AG09309 (cell line): ENCODE data around the gene GRIN2A.

Source experiments
- DNase-seq: peaks from one replicate; pipeline ENCODE4 v3.0.0-alpha.2; 2010; ENCODE audit warnings: low read depth
- H3K4me3 ChIP-seq: 2 replicates; pipeline ENCODE4 v1.5.1; 2011; ENCODE audit warnings: mild to moderate bottlenecking, low read depth, low read length, moderate library complexity; ENCODE audit not compliant: control insufficient read depth
- TF ChIP-seq, protein P1 (sequence below): IDR thresholded peaks from 2 replicates; pipeline ENCODE4 v1.5.1; 2011; ENCODE audit warnings: mild to moderate bottlenecking, low read depth, low read length, inconsistent platforms; ENCODE audit not compliant: insufficient read depth, control insufficient read depth; ENCODE audit errors: missing control alignments

GRIN2A gene

DNA sequence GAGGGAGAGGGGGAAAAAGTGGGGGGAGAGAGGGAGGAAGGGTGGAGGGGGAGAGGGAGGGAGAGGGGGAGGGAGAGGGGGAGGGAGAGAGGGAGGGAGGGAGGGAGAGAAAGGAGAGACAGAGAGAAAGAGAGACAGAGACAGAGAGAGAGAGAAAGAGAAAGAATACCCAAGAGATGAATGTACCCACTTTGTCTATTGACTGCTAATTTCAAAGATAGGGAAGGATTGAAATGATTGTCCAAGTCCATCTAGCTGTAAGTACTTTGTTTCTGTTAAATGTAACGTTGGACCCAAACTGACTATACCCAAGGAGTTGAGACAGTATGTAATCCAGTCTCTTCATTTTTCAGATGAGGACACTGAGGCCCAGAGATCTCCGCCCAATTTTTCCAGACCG lies 374.9 kb downstream of the GRIN2A start:
- no peak for DNase-seq
- no peak overlapping the region for H3K4me3 ChIP-seq
- TF ChIP-seq, protein P1, sequence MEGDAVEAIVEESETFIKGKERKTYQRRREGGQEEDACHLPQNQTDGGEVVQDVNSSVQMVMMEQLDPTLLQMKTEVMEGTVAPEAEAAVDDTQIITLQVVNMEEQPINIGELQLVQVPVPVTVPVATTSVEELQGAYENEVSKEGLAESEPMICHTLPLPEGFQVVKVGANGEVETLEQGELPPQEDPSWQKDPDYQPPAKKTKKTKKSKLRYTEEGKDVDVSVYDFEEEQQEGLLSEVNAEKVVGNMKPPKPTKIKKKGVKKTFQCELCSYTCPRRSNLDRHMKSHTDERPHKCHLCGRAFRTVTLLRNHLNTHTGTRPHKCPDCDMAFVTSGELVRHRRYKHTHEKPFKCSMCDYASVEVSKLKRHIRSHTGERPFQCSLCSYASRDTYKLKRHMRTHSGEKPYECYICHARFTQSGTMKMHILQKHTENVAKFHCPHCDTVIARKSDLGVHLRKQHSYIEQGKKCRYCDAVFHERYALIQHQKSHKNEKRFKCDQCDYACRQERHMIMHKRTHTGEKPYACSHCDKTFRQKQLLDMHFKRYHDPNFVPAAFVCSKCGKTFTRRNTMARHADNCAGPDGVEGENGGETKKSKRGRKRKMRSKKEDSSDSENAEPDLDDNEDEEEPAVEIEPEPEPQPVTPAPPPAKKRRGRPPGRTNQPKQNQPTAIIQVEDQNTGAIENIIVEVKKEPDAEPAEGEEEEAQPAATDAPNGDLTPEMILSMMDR, result no peak

DNA sequence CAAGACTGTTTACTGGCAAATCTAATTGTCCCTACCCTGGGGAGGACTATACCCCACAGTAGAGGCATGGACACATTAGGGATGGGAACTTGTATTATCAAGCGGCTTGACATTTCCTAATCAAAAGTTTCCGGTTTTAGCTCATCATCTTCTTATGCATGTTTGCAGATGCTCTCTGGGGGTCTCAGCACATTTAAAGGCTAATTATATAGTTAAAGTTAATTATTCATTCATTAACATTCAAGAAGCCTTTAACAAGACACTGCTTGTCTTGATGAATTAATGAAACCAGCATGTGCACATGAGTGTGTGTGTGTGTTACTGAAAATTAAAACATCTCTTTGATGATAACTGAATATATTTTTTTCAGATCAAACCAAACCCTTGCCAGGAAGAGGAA lies 377.1 kb downstream of the GRIN2A start:
- no peak overlapping the region for H3K4me3 ChIP-seq
- DNase-seq, result no peak
- TF ChIP-seq, protein P1, result no peak

DNA sequence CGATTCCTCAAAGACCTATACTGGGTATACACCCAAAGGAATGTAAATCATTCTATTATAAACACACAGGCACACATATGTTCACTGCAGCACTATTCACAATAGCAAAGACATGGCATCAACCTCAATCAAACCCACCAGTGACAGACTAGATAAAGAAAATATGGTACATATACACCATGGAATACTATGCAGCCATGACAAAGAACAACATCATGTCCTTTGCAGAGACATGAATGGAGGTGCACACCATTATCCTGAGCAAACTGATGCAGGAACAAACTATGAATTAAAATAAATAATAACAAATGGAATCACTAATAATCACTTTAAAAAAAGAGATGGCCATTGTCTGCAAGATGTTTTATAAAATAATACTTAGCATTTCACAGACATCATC lies 380.1 kb downstream of the GRIN2A start:
- TF ChIP-seq, protein P1, result no peak
- DNase-seq, result no peak
- no peak overlapping the region for H3K4me3 ChIP-seq

DNA sequence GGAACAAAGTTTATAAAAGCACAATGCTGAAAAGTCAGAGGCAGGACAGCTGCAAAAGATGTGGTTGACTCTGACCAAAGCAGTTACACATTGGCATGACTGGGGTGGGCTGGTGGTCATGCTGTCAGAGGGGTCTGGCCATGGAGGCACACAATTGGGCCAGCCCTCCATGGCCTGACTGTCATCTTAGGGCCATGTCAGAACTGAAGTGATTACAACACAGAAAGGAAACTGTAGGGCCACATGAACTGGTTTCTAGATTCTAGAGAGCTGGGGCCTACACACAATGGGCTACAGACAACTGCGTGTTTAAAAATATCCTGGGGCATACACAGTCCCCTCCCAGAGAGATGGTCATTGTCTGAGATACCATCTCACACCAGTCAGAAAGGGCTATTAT lies 380.6 kb downstream of the GRIN2A start:
- TF ChIP-seq, protein P1, result no peak
- H3K4me3 ChIP-seq, result no peak overlapping the region
- DNase-seq, result no peak

DNA sequence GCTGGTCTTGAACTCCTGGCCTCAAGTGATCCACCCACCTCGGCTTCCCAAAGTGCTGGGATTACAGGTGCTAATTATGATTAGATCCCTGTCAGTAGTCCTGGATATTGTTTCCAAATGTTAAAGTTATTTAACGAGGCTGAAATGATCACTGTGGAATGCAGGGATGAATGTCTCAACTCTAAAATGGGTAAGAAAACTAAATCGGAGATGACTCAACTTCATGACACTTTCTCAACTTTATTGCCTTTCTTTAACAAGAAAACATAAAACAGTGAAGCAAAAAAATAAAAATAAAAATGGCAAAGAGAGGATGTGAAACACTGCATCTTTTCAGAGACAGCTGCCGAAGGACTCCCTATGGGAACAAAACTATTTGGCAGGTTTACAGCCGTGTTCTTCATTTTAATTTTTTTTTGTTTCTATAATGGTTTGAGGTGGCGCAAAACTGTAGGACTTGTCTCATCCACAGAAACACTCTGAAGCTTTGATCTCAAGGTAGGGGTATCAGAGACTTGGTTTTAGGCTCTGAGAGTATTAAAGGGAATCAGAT lies 382.0 kb downstream of the GRIN2A start:
- TF ChIP-seq, protein P1, result no peak
- no peak overlapping the region for H3K4me3 ChIP-seq
- peak; percentile 7 for DNase-seq

DNA sequence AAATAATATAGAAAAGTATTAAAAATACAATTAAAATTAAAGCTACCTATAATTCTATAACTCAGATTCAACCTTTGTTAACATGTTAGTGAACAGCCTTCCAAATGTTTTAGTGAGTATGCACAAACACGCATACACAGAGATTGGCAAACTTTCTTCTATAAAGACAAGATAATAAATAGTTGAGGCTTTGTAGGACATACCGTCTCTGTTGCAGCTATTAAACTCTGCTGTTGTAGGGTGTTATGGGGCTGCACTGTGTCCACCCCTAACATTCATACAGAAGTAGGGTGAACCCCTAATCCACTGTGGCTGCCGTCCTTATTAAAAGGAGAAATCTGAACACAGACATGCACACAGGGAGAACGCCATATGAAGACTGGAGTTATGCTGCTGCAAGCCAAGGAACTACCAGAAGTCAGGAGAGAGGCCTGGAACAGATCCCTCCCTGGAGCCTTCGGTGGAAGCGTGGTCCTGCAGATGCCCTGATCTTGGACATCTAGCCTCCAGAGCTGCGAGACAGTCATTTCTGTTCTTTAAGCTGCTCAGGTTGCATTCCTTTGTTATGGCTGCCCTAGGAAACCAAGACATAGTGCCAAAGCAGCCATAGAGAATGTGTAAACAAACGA lies 383.2 kb downstream of the GRIN2A start:
- no peak for DNase-seq
- no peak overlapping the region for H3K4me3 ChIP-seq
- TF ChIP-seq, protein P1, result no peak

DNA sequence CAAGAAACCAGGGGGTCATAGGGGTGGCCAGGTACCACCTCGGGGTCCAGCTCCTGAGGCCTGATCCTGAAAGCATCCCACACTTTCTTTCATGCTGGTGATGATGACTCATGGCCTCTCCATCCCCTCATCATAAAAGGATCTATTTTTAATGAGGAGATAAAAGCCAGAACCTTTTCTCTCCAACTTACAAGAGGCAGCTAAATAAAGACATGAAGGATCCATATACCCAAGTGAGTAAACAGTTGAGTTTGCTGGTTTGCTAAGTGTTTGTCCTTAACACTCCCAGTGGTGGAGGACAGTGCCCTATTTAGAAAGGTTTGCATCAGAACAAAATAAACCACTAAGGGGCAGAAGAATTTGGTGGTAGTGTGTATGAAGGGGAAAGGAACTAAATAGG lies 383.8 kb downstream of the GRIN2A start:
- TF ChIP-seq, protein P1, result no peak
- DNase-seq, result no peak
- H3K4me3 ChIP-seq, result no peak overlapping the region
